Urinary bladder (tissue), 4 donors: ENCODE results near the gene C22orf31. TPM values are rescaled to one million over a fixed set of nuclear protein-coding genes. Genes with fewer than 3 reads are reported as not detected.

Experiments used
- DNase-seq: peaks from one replicate; pipeline ENCODE4 v3.0.0-alpha.2; 2015; ENCODE audit errors: extremely low spot score
- H3K27ac ChIP-seq: one replicate; pipeline ENCODE4 v1.5.1; 2013; ENCODE audit warnings: low read depth, mild to moderate bottlenecking, moderate library complexity
- H3K36me3 ChIP-seq: one replicate; pipeline ENCODE4 v1.6.1; 2013; ENCODE audit warnings: mild to moderate bottlenecking, moderate library complexity; ENCODE audit not compliant: insufficient read depth
- H3K4me1 ChIP-seq: one replicate; pipeline ENCODE4 v1.6.1; 2013; ENCODE audit warnings: mild to moderate bottlenecking, moderate library complexity; ENCODE audit not compliant: insufficient read depth
- H3K4me3 ChIP-seq: one replicate; pipeline ENCODE4 v1.5.1; 2013; ENCODE audit warnings: low read depth, low read length
- WGBS: extraction: QIAGEN DNeasy Blood & Tissue Kit; methylation state at CpG from one replicate; pipeline ENCODE4 v1.1.7; 2013; 5-methylcytosine and 5-hydroxymethylcytosine counted together
- polyA plus RNA-seq: library from polyadenylated mRNA; stranded (reverse); fragments of 200-250 nt; gene quantifications from one replicate; pipeline ENCODE4 v1.2.3, GENCODE V29; 2013
- total RNA-seq: library from RNA; depleted of rRNA; stranded (reverse); fragments of >200 nt; gene quantifications from one replicate; pipeline ENCODE4 v1.2.3, GENCODE V29; 2014
- donor health status: healthy with polysubstance abuse.
- donor health status: healthy.

Gene C22orf31
- total and polyA plus RNA-seq, 2 donors: not detected

DNA sequence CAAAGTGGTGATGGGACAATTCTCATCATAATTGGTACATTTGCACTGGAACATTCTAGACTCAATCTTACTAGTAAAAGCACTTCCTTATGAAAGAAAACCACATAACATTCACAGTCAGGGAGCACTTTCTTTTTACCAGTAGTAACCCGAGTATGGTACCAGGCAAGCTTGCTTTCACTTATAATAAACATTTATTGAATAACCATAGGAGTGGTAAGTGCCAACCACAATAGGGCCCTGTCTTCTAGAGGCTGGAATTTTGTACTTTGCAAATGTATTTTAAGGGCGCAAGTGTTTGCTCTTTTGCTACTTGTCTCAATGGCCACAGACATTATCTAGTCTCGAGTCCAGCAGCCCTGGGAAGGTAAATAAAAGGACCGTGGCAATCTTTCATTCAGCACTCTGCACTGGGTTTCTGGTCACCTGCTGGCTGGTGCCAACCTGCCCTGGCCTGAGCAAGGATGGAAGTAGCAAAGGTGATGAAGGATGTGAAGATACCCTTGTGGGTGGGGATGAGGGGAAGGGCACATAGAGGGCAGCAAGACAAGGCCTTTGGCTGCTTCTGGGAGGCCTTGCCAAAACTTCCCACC is 24.2 kb downstream of the C22orf31 start:
- 86% methylated on average over 4 of the region's 4 CpGs for WGBS
- Histone ChIP-seq H3K4me3 (no peak overlapping the region), H3K4me1 (no peaks in the 10 kb centered on the region), H3K27ac (no peak overlapping the region), H3K36me3 (no peaks in the 10 kb centered on the region)
- no peak for DNase-seq

GRCh38 chr22:29032584-29032983 is 29.0 kb downstream of the C22orf31 start:
- H3K27ac ChIP-seq: peak overlapping the region; percentile 83
- no peak overlapping the region for H3K4me3 ChIP-seq
- H3K36me3 ChIP-seq: no peaks in the 10 kb centered on the region
- 72% methylated on average over 2 of the region's 2 CpGs for WGBS
- DNase-seq: no peak
- H3K4me1 ChIP-seq: no peaks in the 10 kb centered on the region

DNA sequence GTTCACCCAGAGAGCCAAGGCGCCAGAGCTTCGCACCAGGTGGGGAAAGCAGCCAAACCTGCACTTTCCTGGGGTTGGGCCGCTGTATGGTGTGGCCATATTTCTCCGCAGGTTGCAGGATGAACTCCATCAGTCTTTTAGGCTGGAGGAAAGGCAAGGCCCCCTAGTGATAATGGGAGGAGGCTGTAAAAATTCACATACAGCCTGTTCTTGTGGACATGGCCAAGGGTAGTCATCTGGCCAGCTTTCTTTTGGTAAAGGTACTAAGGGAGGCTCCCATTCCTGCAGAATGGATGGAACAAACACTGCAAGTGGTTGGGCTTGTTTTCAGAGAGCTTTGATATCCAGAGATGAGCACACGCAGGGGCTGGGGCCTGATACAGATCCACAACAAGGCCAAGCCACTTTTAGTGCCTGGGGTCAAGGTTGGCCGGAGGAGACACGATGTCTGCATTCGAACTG is 29.6 kb downstream of the C22orf31 start:
- WGBS: 80% methylated on average over 8 of the region's 8 CpGs
- H3K4me1 ChIP-seq: no peaks in the 10 kb centered on the region
- H3K4me3 ChIP-seq: no peak overlapping the region
- DNase-seq: no peak
- peak overlapping the region; percentile 83 for H3K27ac ChIP-seq
- no peaks in the 10 kb centered on the region for H3K36me3 ChIP-seq

DNA sequence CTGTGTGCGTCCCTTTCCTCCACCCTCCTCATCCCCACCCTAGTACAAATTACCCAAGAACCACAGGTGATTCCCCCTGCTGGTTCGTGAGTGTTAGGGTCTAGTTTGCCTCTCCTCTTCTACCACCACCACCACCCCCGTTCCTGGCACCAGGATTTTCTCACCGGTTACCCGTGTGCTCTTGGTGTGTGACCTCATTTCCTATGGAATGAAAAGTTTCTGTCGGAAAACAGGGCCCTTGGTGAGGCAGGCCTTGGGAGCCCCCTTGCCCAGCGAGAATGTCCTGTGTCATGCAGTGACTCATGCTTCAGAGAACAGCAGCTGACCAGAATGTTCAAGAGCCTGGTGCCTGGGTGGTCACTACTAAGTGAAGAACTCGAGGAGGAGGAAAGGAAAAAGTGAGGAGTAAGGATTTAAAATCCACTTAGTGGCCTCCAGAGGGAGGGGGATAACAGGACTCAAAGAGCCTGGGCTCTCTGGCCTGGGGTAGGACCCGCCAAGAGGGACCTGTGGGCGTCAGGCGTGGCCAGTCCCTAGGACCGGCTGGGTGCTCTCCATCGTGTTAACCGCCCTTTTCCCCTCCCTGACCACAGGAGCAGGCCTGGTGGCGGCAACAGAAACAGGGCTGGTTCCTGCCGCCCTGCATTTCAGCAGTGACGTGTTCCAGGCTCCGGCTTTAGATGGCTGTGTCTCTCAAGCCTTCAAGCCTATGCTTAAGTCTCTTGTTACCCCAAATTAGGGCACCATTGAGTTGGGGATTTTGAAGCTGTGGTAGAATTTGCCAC is 30.2 kb downstream of the C22orf31 start:
- 38% methylated on average over 18 of the region's 18 CpGs for WGBS
- DNase-seq: peak; percentile 23
- Histone ChIP-seq H3K4me3 (peak overlapping the region; percentile 56), H3K27ac (peak overlapping the region; percentile 83), H3K4me1 (no peaks in the 10 kb centered on the region), H3K36me3 (no peaks in the 10 kb centered on the region)

- 6% methylated on average over 32 of the region's 32 CpGs for WGBS
- H3K36me3 ChIP-seq: no peaks in the 10 kb centered on the region
- peak; percentile 48 for DNase-seq
Observed at GRCh38 chr22:29030618-29031226, 30.9 kb downstream of the C22orf31 start.

DNA sequence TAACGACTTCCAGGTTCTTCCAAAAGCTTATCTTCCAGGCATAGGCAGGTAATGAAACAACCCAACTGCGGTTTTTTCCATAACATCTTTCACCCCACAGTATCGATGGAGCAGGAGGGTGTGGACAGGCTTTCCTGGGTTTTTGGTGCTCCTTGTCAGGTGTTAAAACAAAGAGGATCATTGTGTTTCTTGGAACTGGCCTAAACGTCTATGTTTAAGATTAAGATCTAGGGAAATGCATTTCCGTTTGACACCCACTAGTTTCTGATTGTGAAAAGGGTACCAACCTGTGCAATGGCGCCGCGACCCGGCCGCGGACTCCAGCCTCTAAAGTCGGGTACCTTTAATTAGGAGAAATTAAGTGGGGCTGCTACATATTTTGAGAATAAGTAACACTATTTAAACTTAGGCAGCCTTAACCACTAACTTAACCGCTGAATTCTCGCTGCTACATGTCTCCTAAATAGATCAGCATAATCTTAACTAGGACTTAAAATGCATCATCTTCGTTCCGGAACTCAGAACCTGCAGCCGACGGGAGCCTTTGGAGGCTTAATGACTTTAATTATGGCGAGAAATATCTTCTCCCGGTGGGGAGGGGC is 31.5 kb downstream of the C22orf31 start:
- Histone ChIP-seq H3K4me3 (peak overlapping the region; percentile 56), H3K27ac (peak overlapping the region; percentile 85), H3K4me1 (no peaks in the 10 kb centered on the region), H3K36me3 (no peaks in the 10 kb centered on the region)
- DNase-seq: no peak
- 34% methylated on average over 20 of the region's 20 CpGs for WGBS

More at GRCh38 chr22:29030618-29031226, 30.9 kb downstream of the C22orf31 start:
- H3K4me3 ChIP-seq: peak overlapping the region; percentile 56
- no peaks in the 10 kb centered on the region for H3K4me1 ChIP-seq
- peak overlapping the region; percentile 86 for H3K27ac ChIP-seq

DNA sequence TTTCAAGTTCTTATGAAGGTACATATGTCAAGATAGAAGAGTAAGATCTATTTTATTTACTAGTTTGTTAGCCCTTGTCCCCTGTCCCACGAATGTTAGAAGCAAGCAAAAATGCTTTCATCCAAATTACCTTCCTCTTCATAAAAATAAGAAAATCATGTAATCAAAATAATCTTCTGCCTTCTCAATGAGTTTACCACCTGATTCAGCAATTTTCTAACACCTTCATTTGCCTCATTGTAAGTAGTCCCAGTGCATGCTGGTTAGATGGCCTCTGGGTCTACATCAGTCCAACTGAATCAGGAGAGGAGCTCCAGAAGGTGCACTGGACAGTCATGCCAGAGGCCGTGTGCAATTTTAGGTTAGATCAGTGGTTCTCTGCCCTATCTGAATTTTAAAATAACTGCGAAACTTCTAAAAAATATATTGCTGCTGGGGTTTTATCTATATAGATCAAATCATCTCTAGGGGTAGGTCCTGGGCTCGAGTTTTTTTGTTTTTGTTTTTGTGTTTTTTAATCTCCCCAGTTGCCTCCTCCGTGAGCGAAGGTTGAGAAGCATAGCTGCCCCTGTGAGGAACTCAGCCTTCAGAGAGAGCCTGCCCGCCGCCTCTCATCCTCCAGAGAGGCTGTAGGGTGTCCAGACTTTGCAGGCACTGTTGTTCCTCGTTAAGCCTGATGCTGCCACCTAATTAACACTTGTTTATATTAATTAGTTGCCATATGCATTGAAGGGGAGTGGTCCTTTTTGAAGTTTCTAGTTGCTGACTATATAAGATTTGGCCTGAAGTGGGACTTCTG is 32.2 kb downstream of the C22orf31 start:
- no peaks in the 10 kb centered on the region for H3K36me3 ChIP-seq
- WGBS: 93% methylated on average over 9 of the region's 9 CpGs
- no peak overlapping the region for H3K27ac ChIP-seq
- DNase-seq: no peak
- H3K4me3 ChIP-seq: no peak overlapping the region
- H3K4me1 ChIP-seq: no peaks in the 10 kb centered on the region

- H3K27ac ChIP-seq: no peak overlapping the region
- WGBS: 89% methylated on average over 4 of the region's 4 CpGs
- H3K36me3 ChIP-seq: no peaks in the 10 kb centered on the region
- no peak overlapping the region for H3K4me3 ChIP-seq
- H3K4me1 ChIP-seq: no peaks in the 10 kb centered on the region
- DNase-seq: no peak
Observed at GRCh38 chr22:29028468-29028867, 33.2 kb downstream of the C22orf31 start.

DNA sequence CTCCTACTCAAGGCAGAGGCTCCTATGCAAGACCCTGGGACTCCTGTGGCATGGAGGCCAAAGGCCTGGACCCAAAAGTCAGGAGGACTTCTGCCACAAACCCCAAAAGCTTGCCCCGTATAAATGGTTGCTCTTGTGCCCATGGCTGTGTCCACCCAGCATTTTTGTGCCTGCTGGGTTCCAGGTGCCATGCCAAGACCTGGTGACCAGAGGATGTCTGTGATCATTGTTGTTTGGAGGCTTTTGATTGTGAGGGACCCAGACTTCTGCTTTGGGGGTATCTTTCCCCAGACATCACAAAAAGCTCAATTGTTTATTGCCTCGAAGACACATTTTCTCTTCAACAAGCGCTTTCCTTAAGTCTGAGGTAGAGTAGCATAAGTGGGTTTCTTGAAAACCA is 35.1 kb downstream of the C22orf31 start:
- WGBS: 95% methylated on average over 3 of the region's 3 CpGs
- no peak overlapping the region for H3K27ac ChIP-seq
- no peaks in the 10 kb centered on the region for H3K36me3 ChIP-seq
- no peaks in the 10 kb centered on the region for H3K4me1 ChIP-seq
- no peak overlapping the region for H3K4me3 ChIP-seq
- no peak for DNase-seq

- Histone ChIP-seq H3K36me3 (no peaks in the 10 kb centered on the region), H3K4me3 (no peak overlapping the region), H3K27ac (no peak overlapping the region), H3K4me1 (no peaks in the 10 kb centered on the region)
- no peak for DNase-seq
- WGBS: 72% methylated on average over 3 of the region's 3 CpGs
Observed at GRCh38 chr22:29023172-29023796, 38.3 kb downstream of the C22orf31 start.

GRCh38 chr22:29022101-29022817 is 39.4 kb downstream of the C22orf31 start:
- DNase-seq: no peak
- Histone ChIP-seq H3K4me1 (no peaks in the 10 kb centered on the region), H3K36me3 (no peaks in the 10 kb centered on the region), H3K4me3 (no peak overlapping the region), H3K27ac (no peak overlapping the region)
- 81% methylated on average over 6 of the region's 6 CpGs for WGBS
